ENCODE data around the gene TTC23. TPM values are rescaled to one million over a fixed set of nuclear protein-coding genes. Genes with fewer than 3 reads are reported as not detected.

TTC23 gene
- total RNA-seq, 1 experiment from 2014 or later: 17.8 TPM

DNA sequence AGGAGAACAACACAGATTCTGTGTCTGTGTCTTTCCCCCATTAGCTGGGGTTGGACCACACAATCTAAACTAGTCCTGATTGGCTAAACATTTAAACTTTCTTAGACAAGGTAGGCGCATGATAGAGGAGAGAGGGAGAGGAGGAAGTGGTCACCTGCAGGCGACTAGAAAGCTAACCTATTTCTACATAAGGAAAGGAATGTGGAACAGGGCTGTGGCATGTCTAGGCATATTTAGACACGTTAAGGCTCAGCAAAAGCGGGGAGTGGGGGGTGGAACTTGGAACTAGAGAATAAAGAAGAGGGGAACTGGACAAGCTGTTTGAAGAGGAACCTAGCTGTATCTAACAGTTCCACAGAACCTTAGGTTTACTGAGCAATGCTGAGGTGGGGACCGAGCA lies 14.7 kb upstream of the TTC23 start (continued):
- TF ChIP-seq, protein P1, sequence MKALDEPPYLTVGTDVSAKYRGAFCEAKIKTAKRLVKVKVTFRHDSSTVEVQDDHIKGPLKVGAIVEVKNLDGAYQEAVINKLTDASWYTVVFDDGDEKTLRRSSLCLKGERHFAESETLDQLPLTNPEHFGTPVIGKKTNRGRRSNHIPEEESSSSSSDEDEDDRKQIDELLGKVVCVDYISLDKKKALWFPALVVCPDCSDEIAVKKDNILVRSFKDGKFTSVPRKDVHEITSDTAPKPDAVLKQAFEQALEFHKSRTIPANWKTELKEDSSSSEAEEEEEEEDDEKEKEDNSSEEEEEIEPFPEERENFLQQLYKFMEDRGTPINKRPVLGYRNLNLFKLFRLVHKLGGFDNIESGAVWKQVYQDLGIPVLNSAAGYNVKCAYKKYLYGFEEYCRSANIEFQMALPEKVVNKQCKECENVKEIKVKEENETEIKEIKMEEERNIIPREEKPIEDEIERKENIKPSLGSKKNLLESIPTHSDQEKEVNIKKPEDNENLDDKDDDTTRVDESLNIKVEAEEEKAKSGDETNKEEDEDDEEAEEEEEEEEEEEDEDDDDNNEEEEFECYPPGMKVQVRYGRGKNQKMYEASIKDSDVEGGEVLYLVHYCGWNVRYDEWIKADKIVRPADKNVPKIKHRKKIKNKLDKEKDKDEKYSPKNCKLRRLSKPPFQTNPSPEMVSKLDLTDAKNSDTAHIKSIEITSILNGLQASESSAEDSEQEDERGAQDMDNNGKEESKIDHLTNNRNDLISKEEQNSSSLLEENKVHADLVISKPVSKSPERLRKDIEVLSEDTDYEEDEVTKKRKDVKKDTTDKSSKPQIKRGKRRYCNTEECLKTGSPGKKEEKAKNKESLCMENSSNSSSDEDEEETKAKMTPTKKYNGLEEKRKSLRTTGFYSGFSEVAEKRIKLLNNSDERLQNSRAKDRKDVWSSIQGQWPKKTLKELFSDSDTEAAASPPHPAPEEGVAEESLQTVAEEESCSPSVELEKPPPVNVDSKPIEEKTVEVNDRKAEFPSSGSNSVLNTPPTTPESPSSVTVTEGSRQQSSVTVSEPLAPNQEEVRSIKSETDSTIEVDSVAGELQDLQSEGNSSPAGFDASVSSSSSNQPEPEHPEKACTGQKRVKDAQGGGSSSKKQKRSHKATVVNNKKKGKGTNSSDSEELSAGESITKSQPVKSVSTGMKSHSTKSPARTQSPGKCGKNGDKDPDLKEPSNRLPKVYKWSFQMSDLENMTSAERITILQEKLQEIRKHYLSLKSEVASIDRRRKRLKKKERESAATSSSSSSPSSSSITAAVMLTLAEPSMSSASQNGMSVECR (CRISPR knock-in tag; IDR thresholded peaks at IDR 0.05; ENCODE audit: borderline replicate concordance): no peak
- TF ChIP-seq ZNF232 (CRISPR knock-in tag; IDR thresholded peaks at IDR 0.05): no peak
- no peak for TF ChIP-seq NFATC4 (CRISPR knock-in tag; IDR thresholded peaks at IDR 0.05)
- TF ChIP-seq, protein P2, sequence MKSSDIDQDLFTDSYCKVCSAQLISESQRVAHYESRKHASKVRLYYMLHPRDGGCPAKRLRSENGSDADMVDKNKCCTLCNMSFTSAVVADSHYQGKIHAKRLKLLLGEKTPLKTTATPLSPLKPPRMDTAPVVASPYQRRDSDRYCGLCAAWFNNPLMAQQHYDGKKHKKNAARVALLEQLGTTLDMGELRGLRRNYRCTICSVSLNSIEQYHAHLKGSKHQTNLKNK (CRISPR knock-in tag; IDR thresholded peaks at IDR 0.05): no peak
- TF ChIP-seq, protein P3, sequence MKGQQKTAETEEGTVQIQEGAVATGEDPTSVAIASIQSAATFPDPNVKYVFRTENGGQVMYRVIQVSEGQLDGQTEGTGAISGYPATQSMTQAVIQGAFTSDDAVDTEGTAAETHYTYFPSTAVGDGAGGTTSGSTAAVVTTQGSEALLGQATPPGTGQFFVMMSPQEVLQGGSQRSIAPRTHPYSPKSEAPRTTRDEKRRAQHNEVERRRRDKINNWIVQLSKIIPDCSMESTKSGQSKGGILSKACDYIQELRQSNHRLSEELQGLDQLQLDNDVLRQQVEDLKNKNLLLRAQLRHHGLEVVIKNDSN (CRISPR knock-in tag; IDR thresholded peaks at IDR 0.05): no peak
- TF ChIP-seq, protein P4, sequence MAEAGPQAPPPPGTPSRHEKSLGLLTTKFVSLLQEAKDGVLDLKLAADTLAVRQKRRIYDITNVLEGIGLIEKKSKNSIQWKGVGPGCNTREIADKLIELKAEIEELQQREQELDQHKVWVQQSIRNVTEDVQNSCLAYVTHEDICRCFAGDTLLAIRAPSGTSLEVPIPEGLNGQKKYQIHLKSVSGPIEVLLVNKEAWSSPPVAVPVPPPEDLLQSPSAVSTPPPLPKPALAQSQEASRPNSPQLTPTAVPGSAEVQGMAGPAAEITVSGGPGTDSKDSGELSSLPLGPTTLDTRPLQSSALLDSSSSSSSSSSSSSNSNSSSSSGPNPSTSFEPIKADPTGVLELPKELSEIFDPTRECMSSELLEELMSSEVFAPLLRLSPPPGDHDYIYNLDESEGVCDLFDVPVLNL (CRISPR knock-in tag; IDR thresholded peaks at IDR 0.05; ENCODE audit: borderline replicate concordance, low read depth): no peak
- TF ChIP-seq OVOL2 (CRISPR knock-in tag; IDR thresholded peaks at IDR 0.05; ENCODE audit: borderline replicate concordance): no peak
- no peak for TF ChIP-seq GTF2I (CRISPR knock-in tag; conservative IDR thresholded peaks at IDR 0.05)
- no peak for TF ChIP-seq EMX1 (CRISPR knock-in tag; IDR thresholded peaks at IDR 0.05)

DNA sequence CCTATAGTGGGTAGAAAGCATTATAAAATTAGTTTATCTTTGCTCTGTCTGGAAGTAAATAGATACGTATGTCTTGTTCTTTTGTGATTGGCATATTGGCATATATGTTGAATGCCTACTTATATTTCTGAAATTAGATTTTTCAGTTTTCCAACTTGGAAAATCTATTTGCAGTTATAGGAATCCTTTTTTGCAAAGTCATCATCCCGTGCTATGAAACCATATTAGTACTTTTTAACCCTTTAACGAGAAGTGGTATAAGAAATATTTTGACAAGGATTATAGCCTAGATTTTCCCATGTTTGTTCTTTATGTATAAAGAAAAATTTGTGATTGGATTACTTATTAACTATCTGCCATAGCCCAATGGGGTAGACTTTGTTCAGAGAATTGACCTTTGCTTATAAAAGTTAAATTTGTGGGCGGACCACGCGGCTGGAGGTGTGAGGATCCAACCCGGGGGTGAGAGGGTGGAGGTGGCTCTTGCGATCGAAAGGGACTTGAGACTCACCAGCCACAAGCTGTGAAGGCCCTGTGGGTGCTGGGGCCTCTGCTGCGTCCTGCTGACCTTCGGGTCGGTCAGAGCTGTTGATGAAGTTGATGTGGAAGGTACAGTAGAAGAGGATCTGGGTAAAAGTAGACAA lies 7.8 kb upstream of the TTC23 start:
- POLR2A ChIA-PET: no interaction called here
- DNase-seq (ENCODE audit: low spot score) (no peak), ATAC-seq (no peak)
- Mint-ChIP-seq H3K27ac (no peak overlapping the region), H3K9me3 (no peaks in the 10 kb centered on the region), H3K36me3 (no peaks in the 10 kb centered on the region), H3K27me3 (ENCODE audit: low read depth) (no peaks in the 10 kb centered on the region), H3K4me3 (no peak overlapping the region), H3K4me1 (peaks cover 14% of the 10 kb centered on the region)
- CTCF ChIA-PET: no interaction called here
- TF ChIP-seq CREM (CRISPR knock-in tag; IDR thresholded peaks at IDR 0.05): no peak
- no peak for TF ChIP-seq ZNF396 (CRISPR knock-in tag; IDR thresholded peaks at IDR 0.05; ENCODE audit: borderline replicate concordance)
- no peak for TF ChIP-seq NR3C1 (CRISPR knock-in tag; conservative IDR thresholded peaks at IDR 0.05; ENCODE audit: low read depth)
- TF ChIP-seq, protein P5, sequence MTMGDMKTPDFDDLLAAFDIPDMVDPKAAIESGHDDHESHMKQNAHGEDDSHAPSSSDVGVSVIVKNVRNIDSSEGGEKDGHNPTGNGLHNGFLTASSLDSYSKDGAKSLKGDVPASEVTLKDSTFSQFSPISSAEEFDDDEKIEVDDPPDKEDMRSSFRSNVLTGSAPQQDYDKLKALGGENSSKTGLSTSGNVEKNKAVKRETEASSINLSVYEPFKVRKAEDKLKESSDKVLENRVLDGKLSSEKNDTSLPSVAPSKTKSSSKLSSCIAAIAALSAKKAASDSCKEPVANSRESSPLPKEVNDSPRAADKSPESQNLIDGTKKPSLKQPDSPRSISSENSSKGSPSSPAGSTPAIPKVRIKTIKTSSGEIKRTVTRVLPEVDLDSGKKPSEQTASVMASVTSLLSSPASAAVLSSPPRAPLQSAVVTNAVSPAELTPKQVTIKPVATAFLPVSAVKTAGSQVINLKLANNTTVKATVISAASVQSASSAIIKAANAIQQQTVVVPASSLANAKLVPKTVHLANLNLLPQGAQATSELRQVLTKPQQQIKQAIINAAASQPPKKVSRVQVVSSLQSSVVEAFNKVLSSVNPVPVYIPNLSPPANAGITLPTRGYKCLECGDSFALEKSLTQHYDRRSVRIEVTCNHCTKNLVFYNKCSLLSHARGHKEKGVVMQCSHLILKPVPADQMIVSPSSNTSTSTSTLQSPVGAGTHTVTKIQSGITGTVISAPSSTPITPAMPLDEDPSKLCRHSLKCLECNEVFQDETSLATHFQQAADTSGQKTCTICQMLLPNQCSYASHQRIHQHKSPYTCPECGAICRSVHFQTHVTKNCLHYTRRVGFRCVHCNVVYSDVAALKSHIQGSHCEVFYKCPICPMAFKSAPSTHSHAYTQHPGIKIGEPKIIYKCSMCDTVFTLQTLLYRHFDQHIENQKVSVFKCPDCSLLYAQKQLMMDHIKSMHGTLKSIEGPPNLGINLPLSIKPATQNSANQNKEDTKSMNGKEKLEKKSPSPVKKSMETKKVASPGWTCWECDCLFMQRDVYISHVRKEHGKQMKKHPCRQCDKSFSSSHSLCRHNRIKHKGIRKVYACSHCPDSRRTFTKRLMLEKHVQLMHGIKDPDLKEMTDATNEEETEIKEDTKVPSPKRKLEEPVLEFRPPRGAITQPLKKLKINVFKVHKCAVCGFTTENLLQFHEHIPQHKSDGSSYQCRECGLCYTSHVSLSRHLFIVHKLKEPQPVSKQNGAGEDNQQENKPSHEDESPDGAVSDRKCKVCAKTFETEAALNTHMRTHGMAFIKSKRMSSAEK (CRISPR knock-in tag; IDR thresholded peaks at IDR 0.05; ENCODE audit: borderline replicate concordance): no peak
- no peak for TF ChIP-seq ZNF671 (CRISPR knock-in tag; IDR thresholded peaks at IDR 0.05)
- TF ChIP-seq ELF4 (CRISPR knock-in tag; IDR thresholded peaks at IDR 0.05; ENCODE audit: low read depth): no peak
- TF ChIP-seq SMAD4 (CRISPR knock-in tag; IDR thresholded peaks at IDR 0.05): no peak
- no peak for TF ChIP-seq JUN (CRISPR knock-in tag; IDR thresholded peaks at IDR 0.05)
- TF ChIP-seq PRRX2 (CRISPR knock-in tag; IDR thresholded peaks at IDR 0.05): no peak
- TF ChIP-seq NFATC4 (CRISPR knock-in tag; IDR thresholded peaks at IDR 0.05): no peak
- no peak for TF ChIP-seq SOX15 (CRISPR knock-in tag; IDR thresholded peaks at IDR 0.05)
- TF ChIP-seq, protein P1 (CRISPR knock-in tag; IDR thresholded peaks at IDR 0.05; ENCODE audit: borderline replicate concordance): no peak

Measured in WTC11 (cell line).